ENCODE measurements around the gene OXNAD1.

Gene OXNAD1

GRCh38 chr3:16279010-16279801, 14.2 kb downstream of the OXNAD1 start:
- no peak for DNase-seq

GRCh38 chr3:16280671-16281070, 15.7 kb downstream of the OXNAD1 start:
- no peak for DNase-seq

GRCh38 chr3:16284633-16285032, 19.6 kb downstream of the OXNAD1 start:
- DNase-seq: no peak

GRCh38 chr3:16286161-16286560, 21.1 kb downstream of the OXNAD1 start:
- no peak for DNase-seq

- DNase-seq: no peak
Observed at GRCh38 chr3:16286751-16287543, 21.9 kb downstream of the OXNAD1 start.

- DNase-seq: no peak
Observed at GRCh38 chr3:16288664-16289063, 23.7 kb downstream of the OXNAD1 start.

GRCh38 chr3:16289144-16289889, 24.3 kb downstream of the OXNAD1 start:
- no peak for DNase-seq

GRCh38 chr3:16290007-16290826, 25.2 kb downstream of the OXNAD1 start:
- peak; percentile 28 for DNase-seq

- DNase-seq: no peak
Observed at GRCh38 chr3:16290827-16291196, 25.8 kb downstream of the OXNAD1 start.

GRCh38 chr3:16294844-16295243, 29.8 kb downstream of the OXNAD1 start:
- DNase-seq: no peak

- no peak for DNase-seq
Observed at GRCh38 chr3:16295298-16295890, 30.4 kb downstream of the OXNAD1 start.

- no peak for DNase-seq
Observed at GRCh38 chr3:16297997-16298885, 33.2 kb downstream of the OXNAD1 start.

- DNase-seq: no peak
Observed at GRCh38 chr3:16298891-16299290, 33.9 kb downstream of the OXNAD1 start.

- no peak for DNase-seq
Observed at GRCh38 chr3:16299746-16300145, 34.7 kb downstream of the OXNAD1 start.

GRCh38 chr3:16300307-16300706, 35.3 kb downstream of the OXNAD1 start:
- no peak for DNase-seq

GRCh38 chr3:16300881-16301359, 35.9 kb downstream of the OXNAD1 start:
- no peak for DNase-seq

- no peak for DNase-seq
Observed at GRCh38 chr3:16301507-16301906, 36.5 kb downstream of the OXNAD1 start.

- DNase-seq: no peak
Observed at GRCh38 chr3:16302082-16302631, 37.1 kb downstream of the OXNAD1 start.

GRCh38 chr3:16303037-16303575, 38.1 kb downstream of the OXNAD1 start:
- DNase-seq: no peak
